H1 (cell line): ENCODE measurements around the gene MRPS35. TPM values are rescaled to one million over a fixed set of nuclear protein-coding genes. Genes with fewer than 3 reads are reported as not detected.

Experiments used
- CTCF ChIA-PET: fragments of 300-600 bp; sonication (Branson Sonifier 250); formaldehyde crosslinking; loops from one replicate; lab custom pipeline; 2021; ENCODE audit not compliant: partially characterized antibody; lab: Charles Lee
- POLR2A ChIA-PET: fragments of 300-600 bp; sonication (Branson Sonifier 250); formaldehyde crosslinking; loops from one replicate; lab custom pipeline; 2021; ENCODE audit warnings: inconsistent platforms; ENCODE audit not compliant: partially characterized antibody; lab: Charles Lee
- DNase-seq, 2 experiments: peaks; one replicate each; pipeline versions ENCODE4 v3.0.0 to v3.0.0-alpha.2; 2010 to 2022; ENCODE audit warnings: low spot score in 2 of 2, low read depth in 1 of 2, mixed read lengths in 1 of 2
- FAIRE-seq: peaks from 2 replicates; lab custom pipeline; 2011; peaks lifted over from hg19 to GRCh38; lab: Jason Lieb, UNC
- H2AFZ ChIP-seq: 2 replicates; pipeline ENCODE4 v1.8.1; 2012; ENCODE audit warnings: low read length, inconsistent platforms
- H2AK5ac ChIP-seq: 2 replicates; pipeline ENCODE4 v1.6.1; 2013; ENCODE audit warnings: low read depth, low read length
- H2BK120ac ChIP-seq: replicated peaks from 2 replicates; pipeline ENCODE3; 2013; ENCODE audit warnings: low read depth, low read length, inconsistent platforms
- H2BK12ac ChIP-seq: 2 replicates; pipeline ENCODE4 v1.6.1; 2013; ENCODE audit warnings: low read depth, low read length
- H2BK15ac ChIP-seq: 2 replicates; pipeline ENCODE4 v1.6.1; 2013; ENCODE audit warnings: low read length
- H2BK20ac ChIP-seq: 2 replicates; pipeline ENCODE4 v1.6.1; 2013; ENCODE audit warnings: low read length
- H2BK5ac ChIP-seq: 2 replicates; pipeline ENCODE4 v1.6.1; 2013; ENCODE audit warnings: low read depth, low read length
- H3K14ac ChIP-seq: 2 replicates; pipeline ENCODE4 v1.6.1; 2013; ENCODE audit warnings: inconsistent platforms; ENCODE audit not compliant: insufficient read length
- H3K18ac ChIP-seq: 2 replicates; pipeline ENCODE4 v1.6.1; 2013; ENCODE audit warnings: low read length; ENCODE audit errors: extremely low read depth
- H3K23ac ChIP-seq: 2 replicates; pipeline ENCODE4 v1.6.1; 2013; ENCODE audit warnings: inconsistent platforms; ENCODE audit not compliant: insufficient read length
- H3K23me2 ChIP-seq: 2 replicates; pipeline ENCODE4 v1.6.1; 2013; ENCODE audit warnings: low read depth, low read length
- H3K27ac ChIP-seq: 2 replicates; pipeline ENCODE4 v1.6.1; 2011; ENCODE audit warnings: low read depth, low read length, inconsistent platforms
- H3K27me3 ChIP-seq, 4 experiments: replicated peaks in 1 of 4; 1 replicate in 1 of 4; 2 replicates in 3 of 4; pipeline versions ENCODE4 v1.6.1 to v1.8.1; 2011 to 2013; ENCODE audit warnings: low read length in 3 of 4, mild to moderate bottlenecking in 3 of 4, inconsistent platforms in 2 of 4, mixed read lengths in 2 of 4, moderate library complexity in 1 of 4; ENCODE audit not compliant: control insufficient read depth in 3 of 4, insufficient read depth in 3 of 4; ENCODE audit errors: extremely low read depth in 1 of 4
- H3K36me3 ChIP-seq, 4 experiments: 2 replicates each; pipeline versions ENCODE4 v1.6.1 to v1.8.1; 2011 to 2013; ENCODE audit warnings: mild to moderate bottlenecking in 4 of 4, low read length in 3 of 4, moderate library complexity in 2 of 4, control low read depth in 1 of 4, inconsistent platforms in 1 of 4; ENCODE audit not compliant: insufficient read depth in 4 of 4, control insufficient read depth in 2 of 4
- H3K4ac ChIP-seq: replicated peaks from 2 replicates; pipeline ENCODE3; 2013; ENCODE audit warnings: low read length, low read depth, mixed read lengths, inconsistent platforms; ENCODE audit not compliant: insufficient read length
- H3K4me1 ChIP-seq, 4 experiments: replicated peaks in 1 of 4; 1 replicate in 1 of 4; 2 replicates in 3 of 4; pipeline versions ENCODE4 v1.6.1 to v1.8.1; 2011 to 2013; ENCODE audit warnings: low read length in 3 of 4, inconsistent platforms in 2 of 4, mixed read lengths in 1 of 4; ENCODE audit not compliant: insufficient read depth in 4 of 4, control insufficient read depth in 3 of 4
- H3K4me2 ChIP-seq, 2 experiments: 2 replicates each; pipeline versions ENCODE4 v1.6.1 to v1.8.1; 2011 to 2013; ENCODE audit warnings: low read depth in 2 of 2, low read length in 2 of 2, control low read depth in 1 of 2, inconsistent platforms in 1 of 2, mild to moderate bottlenecking in 1 of 2; ENCODE audit not compliant: insufficient read depth in 1 of 2
- H3K4me3 ChIP-seq, 4 experiments: fragments of 200-600, 300-600 bp in 1 of 4; sonication (generic), shearing (Covaris generic), sonication (Bioruptor Twin) in 1 of 4; 2 replicates each; pipeline versions ENCODE4 v1.5.1 to v1.8.1; 2011 to 2016; ENCODE audit warnings: low read length in 4 of 4, low read depth in 3 of 4, control low read depth in 2 of 4, inconsistent platforms in 2 of 4, mild to moderate bottlenecking in 2 of 4, mixed read lengths in 1 of 4, moderate library complexity in 1 of 4; ENCODE audit not compliant: insufficient read depth in 2 of 4; ENCODE audit errors: extremely low read depth in 1 of 4
- H3K56ac ChIP-seq: replicated peaks from 2 replicates; pipeline ENCODE3; 2013; ENCODE audit warnings: low read depth, mild to moderate bottlenecking, mixed read lengths, low read length, inconsistent platforms; ENCODE audit not compliant: insufficient read length
- H3K79me1 ChIP-seq: 2 replicates; pipeline ENCODE4 v1.6.1; 2013; ENCODE audit warnings: low read depth, low read length, control low read depth
- H3K79me2 ChIP-seq, 2 experiments: 2 replicates each; pipeline versions ENCODE4 v1.6.1 to v1.8.1; 2012 to 2013; ENCODE audit warnings: low read length in 2 of 2, mild to moderate bottlenecking in 2 of 2, inconsistent platforms in 1 of 2; ENCODE audit not compliant: insufficient read depth in 2 of 2, control insufficient read depth in 1 of 2
- H3K9ac ChIP-seq, 4 experiments: replicated peaks in 1 of 4; 1 replicate in 1 of 4; 2 replicates in 3 of 4; pipeline versions ENCODE4 v1.6.1 to v1.8.1; 2011 to 2013; ENCODE audit warnings: low read depth in 3 of 4, low read length in 3 of 4, control low read depth in 2 of 4, mild to moderate bottlenecking in 2 of 4, moderate library complexity in 2 of 4, inconsistent platforms in 1 of 4; ENCODE audit errors: extremely low read depth in 1 of 4
- H3K9me3 ChIP-seq, 2 experiments: 2 replicates each; pipeline versions ENCODE4 v1.6.1 to v1.8.1; 2012 to 2013; ENCODE audit warnings: mild to moderate bottlenecking in 2 of 2, moderate library complexity in 2 of 2, control low read depth in 1 of 2, inconsistent platforms in 1 of 2, low read depth in 1 of 2, low read length in 1 of 2, mixed read lengths in 1 of 2; ENCODE audit not compliant: insufficient read depth in 2 of 2
- H4K20me1 ChIP-seq, 2 experiments: replicated peaks in 1 of 2; 2 replicates each; pipeline versions ENCODE3 to v1.8.1; 2011 to 2013; ENCODE audit warnings: inconsistent platforms in 2 of 2, low read length in 2 of 2, mild to moderate bottlenecking in 1 of 2; ENCODE audit not compliant: insufficient read depth in 2 of 2, control insufficient read depth in 1 of 2
- H4K5ac ChIP-seq: 2 replicates; pipeline ENCODE4 v1.6.1; 2013; ENCODE audit warnings: low read length, low read depth, mixed read lengths, inconsistent platforms; ENCODE audit not compliant: insufficient read length
- H4K8ac ChIP-seq: 2 replicates; pipeline ENCODE4 v1.8.0; 2013; ENCODE audit warnings: mild to moderate bottlenecking, moderate library complexity, low read length, inconsistent platforms; ENCODE audit not compliant: insufficient read depth; ENCODE audit errors: extremely low read depth
- H4K91ac ChIP-seq: replicated peaks from 2 replicates; pipeline ENCODE3; 2013; ENCODE audit warnings: low read length, mixed read lengths, inconsistent platforms; ENCODE audit not compliant: insufficient read length
- WGBS, 2 experiments: shearing (Covaris generic) in 1 of 2; methylation state at CpG; one replicate each; pipeline versions ENCODE4 v1.1.6 to v1.1.7; 2013 to 2015; ENCODE audit warnings: low lambda C conversion rate in 2 of 2, mixed read lengths in 2 of 2, inconsistent platforms in 1 of 2, low coverage in 1 of 2, missing lambda C conversion rate in 1 of 2; ENCODE audit not compliant: insufficient replicate concordance in 2 of 2, insufficient coverage in 1 of 2, insufficient read length in 1 of 2; ENCODE audit errors: extremely low coverage in 1 of 2, missing lambda C conversion rate in 1 of 2; 5-methylcytosine and 5-hydroxymethylcytosine counted together
- polyA plus RNA-seq, 7 experiments: library from polyadenylated mRNA; depleted of rRNA in 3 of 7; stranded (reverse) in 5 of 7; unstranded in 2 of 7; fragments of >200 nt in 5 of 7; fragments of 200-250 nt in 2 of 7; gene quantifications; 1 replicate in 5 of 7; 2 replicates in 1 of 7; 4 replicates in 1 of 7; pipeline versions ENCODE4 v1.2.1 to v1.2.3, GENCODE V29; 2011 to 2013; ENCODE audit warnings: missing spikeins in 2 of 7, mixed read lengths in 2 of 7
- total RNA-seq: library from RNA; stranded (reverse); fragmentation: NEBNext Ultra II Directional; extraction: Animal tissue kit (Norgen Biotek cat#: 25700); gene quantifications from 2 replicates; pipeline ENCODE4 v1.2.1, GENCODE V29; 2021

MRPS35 gene
- total and polyA plus RNA-seq, 2 of the 8 experiments (the other 6 are each of a cell fraction or from before 2014, with no cell fraction given), result 26.8 to 47.9 TPM

- H2BK120ac ChIP-seq, result no peak overlapping the region
- H3K14ac ChIP-seq, result no peak overlapping the region
- H3K23ac ChIP-seq, result no peak overlapping the region
- H3K27me3 ChIP-seq, result no peaks in the 10 kb centered on the region
- no peak overlapping the region for H3K9ac ChIP-seq
- H3K79me1 ChIP-seq, result no peaks in the 10 kb centered on the region
- H3K56ac ChIP-seq, result no peak overlapping the region
- no peak overlapping the region for H2BK12ac ChIP-seq
- H3K4me3 ChIP-seq, result no peak overlapping the region
- FAIRE-seq, result no peak
- H2AK5ac ChIP-seq, result no peak overlapping the region
- CTCF ChIA-PET, result interaction anchor here (1.4 to 2.3 kb wide), 3 partner anchors 9 to 43 kb away, joined by 3 to 7 read pairs (median 6); no protein-coding TSS in a partner anchor
- no peak overlapping the region for H2AFZ ChIP-seq
- no peaks in the 10 kb centered on the region for H4K20me1 ChIP-seq
- H3K4me1 ChIP-seq, result no peaks in the 10 kb centered on the region
- H3K9me3 ChIP-seq, result no peaks in the 10 kb centered on the region
- no peak overlapping the region for H3K27ac ChIP-seq
- H2BK15ac ChIP-seq, result no peak overlapping the region
- H3K36me3 ChIP-seq, result peaks cover 0 to 4% (median 3%) of the 10 kb centered on the region in 4 experiments; a peak in 3 of 8 replicates
- H3K79me2 ChIP-seq, result no peaks in the 10 kb centered on the region
- no peak overlapping the region for H2BK5ac ChIP-seq
- WGBS, 2 experiments, result 91% methylated on average over 6 of the region's 6 CpGs; no CpG with 5 or more reads in 1 of the 2 experiments
- H3K4ac ChIP-seq, result no peak overlapping the region
- no peak overlapping the region for H3K4me2 ChIP-seq
- no peak overlapping the region for H4K5ac ChIP-seq
- H2BK20ac ChIP-seq, result no peak overlapping the region
- no peak overlapping the region for H4K91ac ChIP-seq
- no peak for DNase-seq
- no peak overlapping the region for H3K18ac ChIP-seq
- no peak overlapping the region for H4K8ac ChIP-seq
- no peaks in the 10 kb centered on the region for H3K23me2 ChIP-seq
- POLR2A ChIA-PET, result no interaction called here
These were observed 14.9 kb upstream of the MRPS35 start for GRCh38 chr12:27695556-27696292.
